ENCODE data around the gene HSF5. TPM values are rescaled to one million over a fixed set of nuclear protein-coding genes. Genes with fewer than 3 reads are reported as not detected.

Gene HSF5
- total and polyA plus RNA-seq, 10 donors, result 0.57 to 1.7 (median 1.2) TPM

DNA sequence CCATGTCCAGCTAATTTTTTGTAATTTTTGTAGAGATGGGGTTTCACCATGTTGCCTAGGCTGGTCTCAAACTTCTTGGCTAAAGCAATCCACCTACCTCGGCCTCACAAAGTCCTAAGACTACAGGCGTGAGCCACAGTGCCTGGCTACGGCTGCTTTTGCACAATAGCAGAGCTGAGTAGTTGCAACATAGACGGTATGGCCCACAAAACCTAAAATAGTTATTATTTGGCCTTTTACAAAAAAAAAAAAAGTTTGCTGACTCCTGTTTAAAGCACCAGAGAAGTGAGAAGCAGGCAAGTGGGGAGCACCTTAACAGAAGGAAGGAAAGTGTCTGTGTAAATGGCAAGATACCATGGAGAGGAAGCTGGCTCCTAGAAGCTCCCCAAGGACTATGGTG, 5.3 kb upstream of the HSF5 start:
- Histone ChIP-seq H3K4me3 (no peak overlapping the region), H3K4me1 (peaks cover 0 to under 1% (median 0%) of the 10 kb centered on the region in 6 donors), H3K27ac (no peak overlapping the region), H3K36me3 (peaks cover 18 to 100% (median 92%) of the 10 kb centered on the region in 6 donors), H3K27me3 (replicated peaks in 1 of 7) (no peaks in the 10 kb centered on the region), H3K9me3 (no peaks in the 10 kb centered on the region)
- TF ChIP-seq POLR2A (IDR thresholded peaks at IDR 0.05) (no peak), POLR2AphosphoS5 (IDR thresholded peaks at IDR 0.05) (no peak)
- TF ChIP-seq, protein P1, sequence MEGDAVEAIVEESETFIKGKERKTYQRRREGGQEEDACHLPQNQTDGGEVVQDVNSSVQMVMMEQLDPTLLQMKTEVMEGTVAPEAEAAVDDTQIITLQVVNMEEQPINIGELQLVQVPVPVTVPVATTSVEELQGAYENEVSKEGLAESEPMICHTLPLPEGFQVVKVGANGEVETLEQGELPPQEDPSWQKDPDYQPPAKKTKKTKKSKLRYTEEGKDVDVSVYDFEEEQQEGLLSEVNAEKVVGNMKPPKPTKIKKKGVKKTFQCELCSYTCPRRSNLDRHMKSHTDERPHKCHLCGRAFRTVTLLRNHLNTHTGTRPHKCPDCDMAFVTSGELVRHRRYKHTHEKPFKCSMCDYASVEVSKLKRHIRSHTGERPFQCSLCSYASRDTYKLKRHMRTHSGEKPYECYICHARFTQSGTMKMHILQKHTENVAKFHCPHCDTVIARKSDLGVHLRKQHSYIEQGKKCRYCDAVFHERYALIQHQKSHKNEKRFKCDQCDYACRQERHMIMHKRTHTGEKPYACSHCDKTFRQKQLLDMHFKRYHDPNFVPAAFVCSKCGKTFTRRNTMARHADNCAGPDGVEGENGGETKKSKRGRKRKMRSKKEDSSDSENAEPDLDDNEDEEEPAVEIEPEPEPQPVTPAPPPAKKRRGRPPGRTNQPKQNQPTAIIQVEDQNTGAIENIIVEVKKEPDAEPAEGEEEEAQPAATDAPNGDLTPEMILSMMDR (IDR thresholded peaks at IDR 0.05 in 8 of 11, conservative IDR thresholded peaks at IDR 0.05 in 3 of 11), result no peak
- no peak for DNase-seq
- 48 to 87% (median 72%) methylated on average over 4 of the region's 4 CpGs for WGBS, 5 donors
- intact Hi-C loops (cut with DNase I; ENCODE audit: low total_unique reads), result no loop called here

DNA sequence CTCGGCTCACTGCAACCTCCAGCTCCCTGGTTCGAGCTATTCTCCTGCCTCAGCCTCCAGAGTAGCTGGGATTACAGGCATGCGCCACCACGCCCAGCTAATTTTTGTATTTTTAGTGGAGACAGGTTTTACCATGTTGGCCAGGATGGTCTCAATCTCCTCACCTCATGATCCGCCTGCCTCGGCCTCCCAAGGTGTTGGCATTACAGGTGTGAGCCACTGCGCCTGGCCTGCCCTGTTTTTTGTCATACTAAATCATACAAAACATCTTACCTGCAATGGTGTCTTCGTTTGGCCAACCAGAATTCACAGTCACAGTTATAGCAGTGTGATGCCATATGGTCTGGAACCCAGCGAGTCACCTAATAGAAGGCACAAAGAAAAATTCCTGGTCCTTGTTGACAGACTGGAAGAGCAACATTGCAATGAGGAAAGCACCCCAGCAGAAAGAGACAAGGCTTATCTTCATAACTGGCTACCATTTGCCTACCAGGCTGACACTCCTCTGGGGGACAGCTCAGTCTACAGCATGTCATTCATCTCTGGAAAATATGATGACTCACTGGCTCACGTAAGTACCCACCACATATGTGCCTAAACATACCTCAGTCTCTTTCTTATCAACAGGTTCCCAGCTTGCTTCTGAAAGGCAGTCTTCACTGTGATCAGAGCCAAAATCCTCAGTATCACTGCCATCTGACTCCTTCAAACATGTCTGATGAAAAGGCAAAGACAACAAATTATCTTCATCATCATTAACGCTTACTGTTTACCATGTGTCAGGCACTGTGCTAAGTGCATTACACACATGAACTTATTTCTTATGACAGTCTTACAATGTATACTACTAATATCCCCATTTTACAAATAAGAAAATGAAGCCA, 4.3 kb upstream of the HSF5 start:
- H3K27ac ChIP-seq, result no peak overlapping the region
- peaks cover 16 to 100% (median 87%) of the 10 kb centered on the region in 6 donors for H3K36me3 ChIP-seq
- no peak for DNase-seq
- TF ChIP-seq, protein P1 (IDR thresholded peaks at IDR 0.05 in 8 of 11, conservative IDR thresholded peaks at IDR 0.05 in 3 of 11), result no peak
- TF ChIP-seq POLR2A (IDR thresholded peaks at IDR 0.05), result no peak
- TF ChIP-seq POLR2AphosphoS5 (IDR thresholded peaks at IDR 0.05), result no peak
- H3K4me3 ChIP-seq, result no peak overlapping the region
- no peaks in the 10 kb centered on the region for H3K9me3 ChIP-seq
- no peaks in the 10 kb centered on the region for H3K27me3 ChIP-seq (replicated peaks in 1 of 7)
- intact Hi-C loops (cut with DNase I; ENCODE audit: low total_unique reads), result no loop called here
- peaks cover 0 to 11% (median 4%) of the 10 kb centered on the region in 6 donors for H3K4me1 ChIP-seq
- 90 to 95% (median 93%) methylated on average over 11 of the region's 11 CpGs for WGBS, 5 donors

DNA sequence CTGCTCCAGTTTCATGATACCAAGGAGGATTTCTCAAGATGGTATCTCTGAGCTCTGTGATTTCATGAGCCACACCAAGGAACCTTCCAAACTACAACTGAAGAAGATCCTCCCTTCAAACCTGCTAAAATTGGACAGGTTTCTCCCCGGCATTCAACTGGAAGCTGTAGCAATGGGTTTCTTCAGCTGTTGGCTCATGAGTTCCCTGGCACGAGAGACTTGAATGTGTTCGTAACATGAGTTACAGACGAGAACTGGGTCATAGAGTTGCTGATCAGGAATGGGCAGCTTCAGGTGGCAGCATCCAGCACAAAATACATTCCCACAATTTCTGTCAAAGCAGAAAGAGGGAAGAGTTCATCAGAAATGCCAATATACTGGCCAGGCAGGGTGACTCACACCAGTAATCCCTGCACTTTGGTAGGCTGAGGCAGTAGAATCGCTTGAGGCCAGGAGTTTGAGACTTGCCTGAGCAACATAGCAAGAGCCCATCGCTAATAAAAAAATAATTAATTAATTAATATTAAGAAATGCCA, 3.4 kb upstream of the HSF5 start:
- H3K27ac ChIP-seq, result no peak overlapping the region
- H3K9me3 ChIP-seq, result no peaks in the 10 kb centered on the region
- H3K27me3 ChIP-seq (replicated peaks in 1 of 7), result no peaks in the 10 kb centered on the region
- DNase-seq, result no peak
- no peak overlapping the region for H3K4me3 ChIP-seq
- intact Hi-C loops (cut with DNase I; ENCODE audit: low total_unique reads), result no loop called here
- H3K36me3 ChIP-seq, result peaks cover 14 to 94% (median 79%) of the 10 kb centered on the region in 6 donors
- 95 to 99% (median 97%) methylated on average over 6 of the region's 6 CpGs for WGBS, 5 donors
- H3K4me1 ChIP-seq, result peaks cover 0 to 16% (median 7%) of the 10 kb centered on the region in 6 donors
- TF ChIP-seq, protein P1 (IDR thresholded peaks at IDR 0.05 in 8 of 11, conservative IDR thresholded peaks at IDR 0.05 in 3 of 11), result no peak
- no peak for TF ChIP-seq POLR2AphosphoS5 (IDR thresholded peaks at IDR 0.05)
- TF ChIP-seq POLR2A (IDR thresholded peaks at IDR 0.05), result no peak

DNA sequence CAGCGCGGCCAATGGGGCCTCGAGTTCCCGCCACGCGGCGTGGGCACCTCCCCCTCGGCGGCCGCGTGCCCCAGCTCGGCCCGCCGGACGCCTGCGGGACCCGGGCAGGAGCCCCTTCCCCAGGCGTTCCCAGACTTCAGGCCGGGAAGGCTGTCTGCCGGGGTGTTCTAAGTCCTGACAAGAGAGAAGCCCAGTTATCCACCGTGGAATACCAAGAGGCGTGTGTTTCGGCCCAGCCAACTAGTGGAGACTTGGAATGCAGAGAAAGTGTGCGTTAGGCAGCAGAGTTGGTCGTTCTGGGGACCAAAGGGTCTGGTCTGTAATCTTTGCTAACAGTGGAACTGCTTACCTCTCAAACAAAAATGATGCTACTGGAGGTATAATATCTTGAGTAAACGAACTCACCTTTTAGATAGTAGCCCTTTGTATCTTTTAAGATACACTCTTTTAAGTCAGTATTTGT, 251 bp upstream of the HSF5 start:
- H3K4me3 ChIP-seq, result peak overlapping the region in 3 of 8 donors; percentile 38 to 70 (median 40)
- TF ChIP-seq, protein P1 (IDR thresholded peaks at IDR 0.05 in 8 of 11, conservative IDR thresholded peaks at IDR 0.05 in 3 of 11), result no peak
- no peak for TF ChIP-seq POLR2AphosphoS5 (IDR thresholded peaks at IDR 0.05)
- TF ChIP-seq POLR2A (IDR thresholded peaks at IDR 0.05), result no peak
- peaks cover 12 to 63% (median 48%) of the 10 kb centered on the region in 6 donors for H3K36me3 ChIP-seq
- DNase-seq, result no peak
- H3K4me1 ChIP-seq, result peaks cover 0 to 16% (median 7%) of the 10 kb centered on the region in 6 donors
- H3K27ac ChIP-seq, result peak overlapping the region in 3 of 8 donors; percentile 76 to 84 (median 77)
- intact Hi-C loops (cut with DNase I; ENCODE audit: low total_unique reads), result no loop called here
- no peaks in the 10 kb centered on the region for H3K9me3 ChIP-seq
- 85 to 96% (median 90%) methylated on average over 13 to 26 of the region's 26 CpGs for WGBS, 5 donors
- no peaks in the 10 kb centered on the region for H3K27me3 ChIP-seq (replicated peaks in 1 of 7)

Measured in spleen (tissue), 11 donors.